K562 (cell line): ENCODE data around the gene ZFP30. TPM values are rescaled to one million over a fixed set of nuclear protein-coding genes. Genes with fewer than 3 reads are reported as not detected.

Source experiments
- ATAC-seq: fragments of 200-7000 bp; cut with Tn5 transposase; 3 replicates; pipeline ENCODE4 v1.9.1; 2020; ENCODE audit warnings: moderate library complexity
- BruUV-seq: library from RNA; stranded (reverse); fragments of 400-500 nt; replicated peaks from 2 replicates; lab custom pipeline; 2021; lab: Mats Ljungman, UMichigan
- CTCF ChIA-PET: fragments of 300-600 bp; formaldehyde crosslinking; extraction: SDS; loops from one replicate; lab custom pipeline; 2021; ENCODE audit warnings: low intra/inter-chr PET ratio; lab: Yijun Ruan, JAX
- POLR2A ChIA-PET: fragments of 300-600, 350-650 bp; sonication (Branson Sonifier 250); formaldehyde crosslinking; extraction: SDS; loops from one replicate; lab custom pipeline; 2021; ENCODE audit warnings: antibody characterized with exemption, inconsistent platforms; lab: Yijun Ruan, JAX
- DNase-seq, 4 experiments: peaks; one replicate each; pipeline versions ENCODE4 v3.0.0 to v3.0.0-alpha.2; 2011 to 2018; ENCODE audit warnings: low spot score in 3 of 4, mixed read lengths in 3 of 4; ENCODE audit errors: extremely low read depth in 1 of 4
- FAIRE-seq: peaks from 2 replicates; lab custom pipeline; 2011; peaks lifted over from hg19 to GRCh38; lab: Jason Lieb, UNC
- H2AFZ ChIP-seq: 2 replicates; pipeline ENCODE4 v1.6.0; 2011; ENCODE audit warnings: low read depth, low read length, control low read depth, inconsistent platforms
- H3K27ac ChIP-seq: fragments of 200-600 bp; 3 replicates; pipeline ENCODE4 v1.8.0; 2011; ENCODE audit warnings: low read depth, mild to moderate bottlenecking, control low read depth, inconsistent platforms, low read length, moderate library complexity, mixed read lengths; ENCODE audit errors: extremely low read depth
- H3K27me3 ChIP-seq, 2 experiments: fragments of 300-600 bp in 1 of 2; 2 replicates in 1 of 2; 3 replicates in 1 of 2; pipeline versions ENCODE4 v1.6.0 to v1.8.0; 2011; ENCODE audit warnings: inconsistent platforms in 2 of 2, low read length in 2 of 2, mild to moderate bottlenecking in 1 of 2, mixed read lengths in 1 of 2, moderate library complexity in 1 of 2; ENCODE audit not compliant: control insufficient read depth in 2 of 2, insufficient read depth in 2 of 2
- H3K36me3 ChIP-seq: fragments of 300-600 bp; 3 replicates; pipeline ENCODE4 v1.8.0; 2011; ENCODE audit warnings: mild to moderate bottlenecking, low read length, inconsistent platforms; ENCODE audit not compliant: control insufficient read depth, insufficient read depth
- H3K4me1 ChIP-seq, 2 experiments: fragments of 200-600 bp in 1 of 2; replicated peaks in 1 of 2; 2 replicates in 1 of 2; 3 replicates in 1 of 2; pipeline versions ENCODE4 v1.5.1 to v1.8.0; 2011; ENCODE audit warnings: inconsistent platforms in 2 of 2, low read length in 2 of 2, mild to moderate bottlenecking in 1 of 2, mixed read lengths in 1 of 2, moderate library complexity in 1 of 2; ENCODE audit not compliant: control insufficient read depth in 2 of 2, insufficient read depth in 2 of 2
- H3K4me2 ChIP-seq: 2 replicates; pipeline ENCODE4 v1.6.1; 2011; ENCODE audit warnings: low read length, control low read depth, inconsistent platforms, mixed read lengths; ENCODE audit not compliant: insufficient read depth
- H3K4me3 ChIP-seq: fragments of 200-600 bp; sonication (generic), shearing (Covaris generic); 2 replicates; pipeline ENCODE4 v1.5.1; 2016; ENCODE audit warnings: control low read depth, inconsistent platforms
- H3K79me2 ChIP-seq: fragments of 200-600 bp; 3 replicates; pipeline ENCODE4 v1.8.0; 2011; ENCODE audit warnings: low read length, inconsistent platforms; ENCODE audit not compliant: control insufficient read depth, insufficient read depth
- H3K9ac ChIP-seq, 2 experiments: 2 replicates each; pipeline versions ENCODE4 v1.6.0 to v1.6.1; 2011; ENCODE audit warnings: low read depth in 2 of 2, low read length in 2 of 2, control low read depth in 1 of 2, inconsistent platforms in 1 of 2, mild to moderate bottlenecking in 1 of 2, mixed read lengths in 1 of 2; ENCODE audit not compliant: insufficient read depth in 1 of 2
- H3K9me1 ChIP-seq: one replicate; pipeline ENCODE4 v1.6.0; 2011; ENCODE audit warnings: inconsistent platforms, mild to moderate bottlenecking, low read length, moderate library complexity; ENCODE audit not compliant: control insufficient read depth, insufficient read depth
- H3K9me3 ChIP-seq: replicated peaks from 2 replicates; pipeline ENCODE4 v1.5.1; 2011; ENCODE audit warnings: low read depth, low read length, inconsistent platforms; ENCODE audit not compliant: control insufficient read depth, insufficient read depth
- H4K20me1 ChIP-seq: replicated peaks from 2 replicates; pipeline ENCODE4 v1.6.1; 2011; ENCODE audit warnings: low read length, inconsistent platforms, mixed read lengths; ENCODE audit not compliant: control insufficient read depth, insufficient read depth
- CHD1 ChIP-seq: fragments of 200-600 bp; sonication (generic); IDR thresholded peaks from one replicate; pipeline ENCODE4 v1.6.1; 2012; ENCODE audit warnings: mild to moderate bottlenecking, moderate library complexity, low read length, inconsistent platforms
- E2F1 ChIP-seq: sonication (generic); formaldehyde crosslinking; IDR thresholded peaks from 2 replicates; pipeline ENCODE4 v1.8.1; 2023; ENCODE audit warnings: mild to moderate bottlenecking, missing genetic modification reagents, moderate library complexity
- HNRNPLL ChIP-seq: fragments of 200-400 bp; formaldehyde crosslinking; IDR thresholded peaks from 2 replicates; pipeline ENCODE4 v1.6.1; 2017; ENCODE audit warnings: low read length, low read depth, mild to moderate bottlenecking; ENCODE audit not compliant: poor library complexity, severe bottlenecking
- JUND ChIP-seq, 2 experiments: IDR thresholded peaks; 2 replicates in 1 of 2; 3 replicates in 1 of 2; pipeline ENCODE4 v1.6.1; 2011; ENCODE audit warnings: borderline replicate concordance in 2 of 2, low read depth in 2 of 2, low read length in 2 of 2, improper control_type of control experiment in 1 of 2, missing biosample characterization in 1 of 2, missing genetic modification characterization in 1 of 2, missing genetic modification reagents in 1 of 2
- MYC ChIP-seq, 2 experiments: fragments of 250-450 bp in 1 of 2; sonication (Bioruptor Pico) in 1 of 2; IDR thresholded peaks; 2 replicates each; pipeline versions ENCODE4 v1.5.1 to v1.6.1; 2012 to 2021; ENCODE audit warnings: low read depth in 2 of 2, borderline replicate concordance in 1 of 2, improper control_type of control experiment in 1 of 2, low read length in 1 of 2, mild to moderate bottlenecking in 1 of 2, moderate library complexity in 1 of 2
- PATZ1 ChIP-seq: fragments of 250-450 bp; sonication (Bioruptor Pico); IDR thresholded peaks from 2 replicates; pipeline ENCODE4 v1.5.0; 2020; ENCODE audit warnings: mild to moderate bottlenecking, borderline replicate concordance
- POLR2A ChIP-seq: fragments of 450-650 bp; conservative IDR thresholded peaks from 2 replicates; pipeline ENCODE4 v1.6.1; 2016
- RBFOX2 ChIP-seq: fragments of 200-400 bp; formaldehyde crosslinking; IDR thresholded peaks from 2 replicates; pipeline ENCODE4 v1.6.1; 2017; ENCODE audit warnings: low read depth, mild to moderate bottlenecking, low read length, moderate library complexity
- SRF ChIP-seq, 2 experiments: fragments of 250-450, 450-650 bp in 1 of 2; sonication (Bioruptor Pico) in 1 of 2; sonication (generic) in 1 of 2; formaldehyde crosslinking; IDR thresholded peaks; 2 replicates each; pipeline versions ENCODE4 v1.5.0 to v1.5.1; 2020 to 2022; ENCODE audit warnings: mild to moderate bottlenecking in 1 of 2, missing genetic modification reagents in 1 of 2
- TAF9B ChIP-seq: fragments of 450-650 bp; IDR thresholded peaks from 2 replicates; pipeline ENCODE4 v1.6.1; 2018; ENCODE audit warnings: mild to moderate bottlenecking; ENCODE audit not compliant: partially characterized antibody
- WHSC1 ChIP-seq: IDR thresholded peaks from one replicate; pipeline ENCODE4 v1.6.1; 2012; ENCODE audit warnings: low read length, control low read depth, inconsistent platforms
- ZC3H4 ChIP-seq: sonication (generic); formaldehyde crosslinking; IDR thresholded peaks from 2 replicates; pipeline ENCODE4 v1.9.0; 2021; ENCODE audit warnings: missing genetic modification reagents, borderline replicate concordance
- ZNF12 ChIP-seq: sonication (generic); formaldehyde crosslinking; IDR thresholded peaks from 2 replicates; pipeline ENCODE4 v1.4.0; 2020; ENCODE audit warnings: mild to moderate bottlenecking, missing genetic modification reagents
- ZNF639 ChIP-seq, 2 experiments: fragments of 200-800 bp in 1 of 2; sonication (Bioruptor generic) in 1 of 2; sonication (generic) in 1 of 2; formaldehyde crosslinking in 1 of 2; IDR thresholded peaks in 1 of 2; conservative IDR thresholded peaks in 1 of 2; 2 replicates each; pipeline versions ENCODE4 v1.5.0 to v1.6.1; 2016 to 2020; ENCODE audit warnings: missing compliant biosample characterization in 1 of 2, missing genetic modification characterization in 1 of 2, missing genetic modification reagents in 1 of 2
- ZSCAN32 ChIP-seq: fragments of 450-650 bp; formaldehyde crosslinking; IDR thresholded peaks from 2 replicates; pipeline ENCODE4 v1.4.0; 2020; ENCODE audit warnings: mild to moderate bottlenecking, moderate library complexity
- WGBS: fragments of 100-300 bp; shearing (Covaris generic); methylation state at CpG from one replicate; pipeline ENCODE4 v1.1.6; 2016; ENCODE audit warnings: low coverage, mixed read lengths; ENCODE audit not compliant: insufficient coverage; ENCODE audit errors: missing lambda C conversion rate; 5-methylcytosine and 5-hydroxymethylcytosine counted together
- in situ Hi-C: fragments of 300-500 bp; cut with MboI; formaldehyde crosslinking; loops from 4 replicates; pipeline ENCODE4 v1.15.0; 2018; ENCODE audit warnings: inconsistent platforms, mixed read lengths
- intact Hi-C: fragments of 100-400 bp; cut with micrococcal nuclease; formaldehyde crosslinking; loops from 2 replicates; pipeline ENCODE4 v1.14.2; 2022
- polyA plus RNA-seq, 8 experiments: library from polyadenylated mRNA; depleted of rRNA in 4 of 8; stranded (reverse) in 5 of 8; unstranded in 3 of 8; fragments of >200 nt; fragmentation: Nextera tagmentation in 2 of 8; fragmentation: Illumina TruSeq in 1 of 8; extraction: Ambion mirVana in 2 of 8; extraction: Trizol in 1 of 8; gene quantifications; 2 replicates each; pipeline versions ENCODE4 v1.2.1 to v1.2.3, GENCODE V29; 2011 to 2014; ENCODE audit warnings: inconsistent platforms in 1 of 8, missing spikeins in 1 of 8
- total RNA-seq, 7 experiments: library from RNA; depleted of rRNA in 6 of 7; stranded (reverse); fragments of >200 nt in 6 of 7; fragmentation: Illumina TruSeq in 2 of 7; extraction: Trizol in 2 of 7; gene quantifications; 2 replicates each; pipeline versions ENCODE4 v1.2.1 to v1.2.3, GENCODE V29; 2011 to 2021; ENCODE audit warnings: low replicate concordance in 1 of 7

The ZFP30 gene
- total and polyA plus RNA-seq, 9 of the 15 experiments (the other 6 are each of a cell fraction or from before 2014, with no cell fraction given) = 1.1 to 11.3 (median 4.9) TPM

GRCh38 chr19:37691881-37692504, 36.7 kb upstream of the ZFP30 start:
- Histone ChIP-seq H3K36me3 (no peaks in the 10 kb centered on the region), H3K9me1 (no peaks in the 10 kb centered on the region), H3K4me3 (peak overlapping the region; percentile 48), H3K79me2 (no peaks in the 10 kb centered on the region), H3K4me1 (peaks cover 4 to 12% of the 10 kb centered on the region in 2 experiments; a peak in 4 of 5 replicates), H4K20me1 (no peaks in the 10 kb centered on the region), H3K9ac (peak overlapping the region; percentile 57 to 90), H3K27ac (peak overlapping the region; percentile 36; the same call in 1 of the 3 replicates), H2AFZ (peak overlapping the region; percentile 93), H3K27me3 (no peaks in the 10 kb centered on the region), H3K4me2 (peak overlapping the region; percentile 80), H3K9me3 (no peaks in the 10 kb centered on the region)
- FAIRE-seq (peak; percentile 77), ATAC-seq (peak; percentile 98), DNase-seq (peak; percentile 57 to 82 (median 62))
- under 1% methylated on average over 42 of the region's 48 CpGs for WGBS
- in situ Hi-C loops (no loop called here), intact Hi-C loops (no loop called here)
- BruUV-seq = TSS peak; percentile 90
- POLR2A ChIA-PET = no interaction called here
- CTCF ChIA-PET = no interaction called here
- peak; percentile 41; the same call in 1 of the 2 replicates for TF ChIP-seq POLR2A
- no peak for TF ChIP-seq ZNF12 (CRISPR knock-in tag)
- TF ChIP-seq ZNF639 (CRISPR knock-in tag; conservative IDR thresholded peaks at IDR 0.05 in 1 of 2, IDR thresholded peaks at IDR 0.05 in 1 of 2) = no peak
- no peak for TF ChIP-seq CHD1
- TF ChIP-seq ZSCAN32 (CRISPR knock-in tag) = no peak
- TF ChIP-seq ZC3H4 = no peak
- peak; percentile 74 for TF ChIP-seq HNRNPLL
- TF ChIP-seq MYC (IDR thresholded peaks at IDR 0.05; ENCODE audit: low read depth, low read length) = no peak
- no peak for TF ChIP-seq MYC (CRISPR knock-in tag; IDR thresholded peaks at IDR 0.05; ENCODE audit: borderline replicate concordance, low read depth)
- TF ChIP-seq TAF9B = peak; percentile 28
- TF ChIP-seq SRF (CRISPR knock-in tag; IDR thresholded peaks at IDR 0.05) = no peak
- TF ChIP-seq WHSC1 = no peak
- TF ChIP-seq JUND (IDR thresholded peaks at IDR 0.05; ENCODE audit: borderline replicate concordance, low read depth, low read length) = no peak
- peak; percentile 52; the same call in 1 of the 3 replicates for TF ChIP-seq JUND (tag; IDR thresholded peaks at IDR 0.05; ENCODE audit: borderline replicate concordance, low read depth, low read length)
- TF ChIP-seq E2F1 = no peak
- no peak for TF ChIP-seq PATZ1
- TF ChIP-seq RBFOX2 = peak; percentile 81
